ENCODE measurements around the gene KLK2. TPM values are rescaled to one million over a fixed set of nuclear protein-coding genes. Genes with fewer than 3 reads are reported as not detected.

Gene KLK2
- total and polyA plus RNA-seq, 10 donors: 0.37 to 1.2 (median 0.65) TPM; not detected in 5

DNA sequence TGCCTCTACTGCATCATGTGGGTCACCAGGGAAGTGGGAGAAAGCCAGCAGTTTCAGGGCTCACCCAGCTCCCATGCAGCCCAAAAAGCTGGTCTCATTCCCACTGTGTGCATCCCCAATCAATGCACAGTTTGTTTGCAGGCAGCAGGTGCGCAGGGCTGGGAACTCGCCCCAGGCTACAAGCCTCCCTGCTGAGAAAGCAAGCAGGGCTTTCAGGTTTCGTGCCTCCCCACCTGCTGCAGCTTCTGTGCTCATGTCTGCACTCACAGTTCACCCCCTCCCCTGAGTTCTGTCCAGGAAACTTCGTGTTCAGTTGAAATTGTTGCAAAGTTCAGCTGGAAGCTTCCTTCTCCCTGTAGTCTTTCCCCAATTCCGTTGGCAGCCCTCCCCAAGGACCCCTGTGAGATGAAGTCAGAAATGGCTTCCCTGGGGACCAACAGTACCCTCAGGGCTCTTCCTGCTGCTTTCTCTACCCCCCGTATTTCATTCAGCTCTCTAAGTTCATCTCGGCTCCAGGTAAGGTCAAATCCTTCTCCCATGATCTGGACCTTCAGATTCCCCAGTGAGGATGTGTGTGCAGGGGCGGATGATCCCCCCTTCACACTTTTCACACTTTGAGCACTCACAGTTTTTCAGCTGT is 28.8 kb upstream of the KLK2 start:
- H3K4me3 ChIP-seq: no peak overlapping the region
- WGBS, 5 donors: 58 to 69% (median 63%) methylated on average over 8 of the region's 8 CpGs
- intact Hi-C loops (cut with DNase I; ENCODE audit: low total_unique reads): no loop called here

DNA sequence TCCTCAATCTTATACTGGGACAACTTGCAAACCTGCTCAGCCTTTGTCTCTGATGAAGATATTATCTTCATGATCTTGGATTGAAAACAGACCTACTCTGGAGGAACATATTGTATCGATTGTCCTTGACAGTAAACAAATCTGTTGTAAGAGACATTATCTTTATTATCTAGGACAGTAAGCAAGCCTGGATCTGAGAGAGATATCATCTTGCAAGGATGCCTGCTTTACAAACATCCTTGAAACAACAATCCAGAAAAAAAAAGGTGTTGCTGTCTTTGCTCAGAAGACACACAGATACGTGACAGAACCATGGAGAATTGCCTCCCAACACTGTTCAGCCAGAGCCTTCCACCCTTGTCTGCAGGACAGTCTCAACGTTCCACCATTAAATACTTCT is 22.5 kb upstream of the KLK2 start:
- no peak for TF ChIP-seq POLR2AphosphoS5 (IDR thresholded peaks at IDR 0.05)
- TF ChIP-seq POLR2A (IDR thresholded peaks at IDR 0.05): no peak
- WGBS, 5 donors: 53 to 69% (median 61%) methylated on average over 3 of the region's 3 CpGs
- intact Hi-C loops (cut with DNase I; ENCODE audit: low total_unique reads): no loop called here
- H3K4me1 ChIP-seq: no peaks in the 10 kb centered on the region
- no peak overlapping the region for H3K27ac ChIP-seq
- no peak for DNase-seq
- H3K4me3 ChIP-seq: no peak overlapping the region
- H3K27me3 ChIP-seq (replicated peaks in 1 of 7): peaks cover 0 to 58% (median 3%) of the 10 kb centered on the region in 7 donors
- H3K9me3 ChIP-seq: no peaks in the 10 kb centered on the region
- H3K36me3 ChIP-seq: no peaks in the 10 kb centered on the region

More for the DNA sequence above, 28.8 kb upstream of the KLK2 start:
- Histone ChIP-seq H3K27me3 (replicated peaks in 1 of 7) (peaks cover 0 to 33% (median 0%) of the 10 kb centered on the region in 7 donors), H3K9me3 (peaks cover 3 to 36% (median 28%) of the 10 kb centered on the region in 8 donors), H3K27ac (no peak overlapping the region), H3K4me1 (no peaks in the 10 kb centered on the region), H3K36me3 (no peaks in the 10 kb centered on the region)
- no peak for TF ChIP-seq POLR2AphosphoS5 (IDR thresholded peaks at IDR 0.05)
- no peak for TF ChIP-seq CTCF (IDR thresholded peaks at IDR 0.05 in 8 of 11, conservative IDR thresholded peaks at IDR 0.05 in 3 of 11)
- no peak for TF ChIP-seq POLR2A (IDR thresholded peaks at IDR 0.05)
- peak; percentile 44 for DNase-seq

GRCh38 chr19:50851620-50852019 is 21.6 kb upstream of the KLK2 start:
- intact Hi-C loops (cut with DNase I; ENCODE audit: low total_unique reads): no loop called here
- Histone ChIP-seq H3K27ac (no peak overlapping the region), H3K36me3 (no peaks in the 10 kb centered on the region), H3K4me1 (no peaks in the 10 kb centered on the region), H3K27me3 (replicated peaks in 1 of 7) (peaks cover 0 to 67% (median 3%) of the 10 kb centered on the region in 7 donors), H3K9me3 (no peaks in the 10 kb centered on the region), H3K4me3 (no peak overlapping the region)
- no peak for DNase-seq
- whole genome bisulfite sequencing, 5 donors: 76 to 84% (median 78%) methylated on average over 4 of the region's 4 CpGs
- TF ChIP-seq POLR2AphosphoS5 (IDR thresholded peaks at IDR 0.05) (no peak), CTCF (IDR thresholded peaks at IDR 0.05 in 8 of 11, conservative IDR thresholded peaks at IDR 0.05 in 3 of 11) (no peak), POLR2A (IDR thresholded peaks at IDR 0.05) (no peak)

DNA sequence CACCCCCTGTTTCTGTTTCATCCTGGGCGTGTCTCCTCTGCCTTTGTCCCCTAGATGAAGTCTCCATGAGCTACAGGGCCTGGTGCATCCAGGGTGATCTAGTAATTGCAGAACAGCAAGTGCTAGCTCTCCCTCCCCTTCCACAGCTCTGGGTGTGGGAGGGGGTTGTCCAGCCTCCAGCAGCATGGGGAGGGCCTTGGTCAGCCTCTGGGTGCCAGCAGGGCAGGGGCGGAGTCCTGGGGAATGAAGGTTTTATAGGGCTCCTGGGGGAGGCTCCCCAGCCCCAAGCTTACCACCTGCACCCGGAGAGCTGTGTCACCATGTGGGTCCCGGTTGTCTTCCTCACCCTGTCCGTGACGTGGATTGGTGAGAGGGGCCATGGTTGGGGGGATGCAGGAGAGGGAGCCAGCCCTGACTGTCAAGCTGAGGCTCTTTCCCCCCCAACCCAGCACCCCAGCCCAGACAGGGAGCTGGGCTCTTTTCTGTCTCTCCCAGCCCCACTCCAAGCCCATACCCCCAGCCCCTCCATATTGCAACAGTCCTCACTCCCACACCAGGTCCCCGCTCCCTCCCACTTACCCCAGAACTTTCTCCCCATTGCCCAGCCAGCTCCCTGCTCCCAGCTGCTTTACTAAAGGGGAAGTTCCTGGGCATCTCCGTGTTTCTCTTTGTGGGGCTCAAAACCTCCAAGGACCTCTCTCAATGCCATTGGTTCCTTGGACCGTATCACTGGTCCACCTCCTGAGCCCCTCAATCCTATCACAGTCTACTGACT is 18.4 kb upstream of the KLK2 start, which contains the start of gene KLK3:
KLK3 (plus strand) TSS at position 280 of the 775 bp plus-strand sequence; CDS start at position 321, 41 bp downstream.
- intact Hi-C loops (cut with DNase I; ENCODE audit: low total_unique reads): no loop called here
- peaks cover 0 to 78% (median 15%) of the 10 kb centered on the region in 7 donors for H3K27me3 ChIP-seq (replicated peaks in 1 of 7)
- H3K27ac ChIP-seq: no peak within 1 kb of the TSS
- no peaks in the 10 kb centered on the region for H3K36me3 ChIP-seq
- 55 to 72% (median 63%) methylated on average over 9 of the region's 9 CpGs for WGBS, 5 donors
- no peaks in the 10 kb centered on the region for H3K4me1 ChIP-seq
- TF ChIP-seq POLR2AphosphoS5 (IDR thresholded peaks at IDR 0.05) (no peak), POLR2A (IDR thresholded peaks at IDR 0.05) (no peak)
- no peak for DNase-seq
- no peak within 1 kb of the TSS for H3K4me3 ChIP-seq
- no peaks in the 10 kb centered on the region for H3K9me3 ChIP-seq

- no peak for TF ChIP-seq POLR2A (IDR thresholded peaks at IDR 0.05)
- no peak for TF ChIP-seq CTCF (IDR thresholded peaks at IDR 0.05 in 8 of 11, conservative IDR thresholded peaks at IDR 0.05 in 3 of 11)
- no peak for TF ChIP-seq POLR2AphosphoS5 (IDR thresholded peaks at IDR 0.05)
- DNase-seq: no peak
- peaks cover 0 to 81% (median 15%) of the 10 kb centered on the region in 7 donors for H3K27me3 ChIP-seq (replicated peaks in 1 of 7)
Observed at GRCh38 chr19:50857366-50857765, 15.9 kb upstream of the KLK2 start.

More at GRCh38 chr19:50857366-50857765, 15.9 kb upstream of the KLK2 start:
- 51 to 61% (median 58%) methylated on average over 5 to 6 of the region's 6 CpGs for WGBS, 5 donors
- H3K4me1 ChIP-seq: no peaks in the 10 kb centered on the region
- no peak overlapping the region for H3K4me3 ChIP-seq
- H3K36me3 ChIP-seq: no peaks in the 10 kb centered on the region
- no peak overlapping the region for H3K27ac ChIP-seq
- H3K9me3 ChIP-seq: peaks cover 0 to 17% (median 0%) of the 10 kb centered on the region in 8 donors
- intact Hi-C loops (cut with DNase I; ENCODE audit: low total_unique reads): no loop called here

Measured in spleen (tissue), 11 donors.